Measurements from ENCODE around the gene PLP1.
"Not testable (repeated sequence)": the region's sequence is repeated elsewhere in the genome, so short reads cannot be mapped to it uniquely, and the experiment has no call there.

The PLP1 gene

GRCh38 chrX:103781062-103781402 is 4.4 kb downstream of the PLP1 start:
- DNase-seq (ENCODE audit: low spot score) = no peak

- DNase-seq (ENCODE audit: low spot score) = no peak
These were observed 5.1 kb downstream of the PLP1 start for GRCh38 chrX:103781706-103782105.

- peak; percentile 71 for DNase-seq (ENCODE audit: low spot score)
These were observed 6.0 kb downstream of the PLP1 start for GRCh38 chrX:103782640-103783039.

- no peak for DNase-seq (ENCODE audit: low spot score)
These were observed 6.6 kb downstream of the PLP1 start for GRCh38 chrX:103783196-103783595.

- DNase-seq (ENCODE audit: low spot score) = no peak
These were observed 7.3 kb downstream of the PLP1 start for GRCh38 chrX:103783971-103784370.

GRCh38 chrX:103789004-103789403 is 12.4 kb downstream of the PLP1 start:
- no peak for DNase-seq (ENCODE audit: low spot score)

- no peak for DNase-seq (ENCODE audit: low spot score)
These were observed 14.6 kb downstream of the PLP1 start for GRCh38 chrX:103791228-103791627.

- DNase-seq (ENCODE audit: low spot score) = no peak
These were observed 15.3 kb downstream of the PLP1 start for GRCh38 chrX:103791826-103792485.

GRCh38 chrX:103792916-103793544 is 16.4 kb downstream of the PLP1 start:
- DNase-seq (ENCODE audit: low spot score) = no peak

- no peak for DNase-seq (ENCODE audit: low spot score)
These were observed 16.9 kb downstream of the PLP1 start for GRCh38 chrX:103793545-103793940.

GRCh38 chrX:103794119-103794518 is 17.5 kb downstream of the PLP1 start:
- DNase-seq (ENCODE audit: low spot score) = no peak

GRCh38 chrX:103797691-103798090 is 21.1 kb downstream of the PLP1 start:
- no peak for DNase-seq (ENCODE audit: low spot score)

- DNase-seq (ENCODE audit: low spot score) = no peak
These were observed 23.7 kb downstream of the PLP1 start for GRCh38 chrX:103800318-103800717.

- DNase-seq (ENCODE audit: low spot score) = no peak
These were observed 29.2 kb downstream of the PLP1 start for GRCh38 chrX:103805860-103806259.

GRCh38 chrX:103806862-103807474 is 30.3 kb downstream of the PLP1 start:
- DNase-seq (ENCODE audit: low spot score) = no peak

GRCh38 chrX:103811858-103812257 is 35.2 kb downstream of the PLP1 start:
- no peak for DNase-seq (ENCODE audit: low spot score)

GRCh38 chrX:103817101-103817500 is 40.5 kb downstream of the PLP1 start:
- not testable (repeated sequence) for DNase-seq (ENCODE audit: low spot score)

GRCh38 chrX:103817502-103817901 is 40.9 kb downstream of the PLP1 start:
- DNase-seq (ENCODE audit: low spot score) = no peak

- DNase-seq (ENCODE audit: low spot score) = no peak
These were observed 42.4 kb downstream of the PLP1 start for GRCh38 chrX:103818842-103819619.

- DNase-seq (ENCODE audit: low spot score) = not testable (repeated sequence)
These were observed 44.2 kb downstream of the PLP1 start for GRCh38 chrX:103820802-103821201.

- no peak for DNase-seq (ENCODE audit: low spot score)
These were observed 47.0 kb downstream of the PLP1 start for GRCh38 chrX:103823591-103823990.

- no peak for DNase-seq (ENCODE audit: low spot score)
These were observed 49.2 kb downstream of the PLP1 start for GRCh38 chrX:103825881-103826280.

- no peak for DNase-seq (ENCODE audit: low spot score)
These were observed 51.9 kb downstream of the PLP1 start for GRCh38 chrX:103828529-103828928.

All from ecto neural progenitor cell (in vitro differentiated cells).